Loucy (cell line): ENCODE measurements around the gene KRTAP4-5.

Experiments used
- CTCF ChIP-seq: fragments of 200-600 bp; sonication (generic); conservative IDR thresholded peaks from 2 replicates; pipeline ENCODE4 v1.5.1; 2014; ENCODE audit warnings: mild to moderate bottlenecking, antibody characterized with exemption, low read length
- EZH2phosphoT487 ChIP-seq: fragments of 200-600 bp; IDR thresholded peaks from 2 replicates; pipeline ENCODE4 v1.6.1; 2018; ENCODE audit warnings: antibody characterized with exemption, mild to moderate bottlenecking, moderate library complexity, borderline replicate concordance

DNA sequence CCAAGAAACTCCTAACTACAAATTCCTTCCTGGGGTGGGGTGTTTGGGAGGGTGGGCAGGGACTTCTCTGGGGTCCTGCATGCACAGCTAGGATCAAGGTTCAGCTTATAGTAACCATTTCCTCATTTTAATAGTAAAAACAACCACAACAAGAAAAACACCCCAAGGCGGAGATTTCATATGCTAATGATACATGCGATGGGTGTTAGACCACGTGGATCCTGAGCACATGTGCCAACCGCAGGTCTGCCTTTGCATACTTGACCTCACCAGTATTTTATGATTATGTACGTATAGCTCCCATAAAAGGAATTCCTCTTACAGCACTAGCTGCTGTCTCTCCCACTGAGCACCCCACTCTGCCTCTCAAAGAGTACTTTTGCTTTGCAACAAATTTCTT, 33.3 kb downstream of the KRTAP4-5 start:
- TF ChIP-seq CTCF (no peak), EZH2phosphoT487 (no peak)
